ENCODE measurements around the gene PRR13. TPM values are rescaled to one million over a fixed set of nuclear protein-coding genes. Genes with fewer than 3 reads are reported as not detected.

Gene PRR13
- polyA plus RNA-seq, 1 donor from 2014 or later = 6.4 TPM

DNA sequence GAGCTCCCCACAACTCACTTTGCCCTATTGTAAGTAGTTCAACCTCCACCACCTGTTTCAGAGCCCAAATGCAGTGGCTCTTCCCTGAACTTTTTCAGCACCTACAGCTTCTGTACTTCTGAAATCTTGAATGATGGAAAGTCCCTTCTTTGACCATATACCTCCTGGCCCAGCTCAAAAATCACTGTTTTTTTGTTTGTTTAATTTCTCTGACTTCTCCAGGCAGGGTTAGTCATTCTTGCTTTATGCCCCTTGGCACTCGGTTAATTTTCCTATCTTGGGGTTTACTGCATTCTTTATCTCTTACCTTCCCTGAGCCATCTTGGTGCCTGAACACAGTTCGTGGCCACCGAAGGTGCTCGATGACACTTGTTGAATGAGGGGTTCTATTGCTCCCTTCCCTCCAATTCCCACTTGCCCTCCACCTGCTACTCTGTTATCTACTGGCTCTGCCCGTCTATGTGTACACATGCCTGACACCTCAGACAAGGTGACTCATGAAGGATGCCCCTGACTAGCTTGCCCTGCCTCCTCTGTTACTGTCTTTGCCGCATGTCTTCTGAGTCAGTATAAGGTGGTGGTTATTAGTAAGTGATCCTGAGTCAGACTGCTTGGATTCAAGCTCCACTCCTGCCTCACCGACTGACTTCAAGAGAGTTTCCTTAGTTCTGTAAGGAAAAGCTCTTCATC, 13.5 kb upstream of the PRR13 start:
- TF ChIP-seq, protein P1, sequence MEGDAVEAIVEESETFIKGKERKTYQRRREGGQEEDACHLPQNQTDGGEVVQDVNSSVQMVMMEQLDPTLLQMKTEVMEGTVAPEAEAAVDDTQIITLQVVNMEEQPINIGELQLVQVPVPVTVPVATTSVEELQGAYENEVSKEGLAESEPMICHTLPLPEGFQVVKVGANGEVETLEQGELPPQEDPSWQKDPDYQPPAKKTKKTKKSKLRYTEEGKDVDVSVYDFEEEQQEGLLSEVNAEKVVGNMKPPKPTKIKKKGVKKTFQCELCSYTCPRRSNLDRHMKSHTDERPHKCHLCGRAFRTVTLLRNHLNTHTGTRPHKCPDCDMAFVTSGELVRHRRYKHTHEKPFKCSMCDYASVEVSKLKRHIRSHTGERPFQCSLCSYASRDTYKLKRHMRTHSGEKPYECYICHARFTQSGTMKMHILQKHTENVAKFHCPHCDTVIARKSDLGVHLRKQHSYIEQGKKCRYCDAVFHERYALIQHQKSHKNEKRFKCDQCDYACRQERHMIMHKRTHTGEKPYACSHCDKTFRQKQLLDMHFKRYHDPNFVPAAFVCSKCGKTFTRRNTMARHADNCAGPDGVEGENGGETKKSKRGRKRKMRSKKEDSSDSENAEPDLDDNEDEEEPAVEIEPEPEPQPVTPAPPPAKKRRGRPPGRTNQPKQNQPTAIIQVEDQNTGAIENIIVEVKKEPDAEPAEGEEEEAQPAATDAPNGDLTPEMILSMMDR (IDR thresholded peaks at IDR 0.05; ENCODE audit: poor library complexity, severe bottlenecking) = no peak
- TF ChIP-seq SMC3 (conservative IDR thresholded peaks at IDR 0.05; ENCODE audit: poor library complexity) = no peak
- no peak for TF ChIP-seq MXI1 (conservative IDR thresholded peaks at IDR 0.05; ENCODE audit: poor library complexity, severe bottlenecking)
- TF ChIP-seq, protein P2, sequence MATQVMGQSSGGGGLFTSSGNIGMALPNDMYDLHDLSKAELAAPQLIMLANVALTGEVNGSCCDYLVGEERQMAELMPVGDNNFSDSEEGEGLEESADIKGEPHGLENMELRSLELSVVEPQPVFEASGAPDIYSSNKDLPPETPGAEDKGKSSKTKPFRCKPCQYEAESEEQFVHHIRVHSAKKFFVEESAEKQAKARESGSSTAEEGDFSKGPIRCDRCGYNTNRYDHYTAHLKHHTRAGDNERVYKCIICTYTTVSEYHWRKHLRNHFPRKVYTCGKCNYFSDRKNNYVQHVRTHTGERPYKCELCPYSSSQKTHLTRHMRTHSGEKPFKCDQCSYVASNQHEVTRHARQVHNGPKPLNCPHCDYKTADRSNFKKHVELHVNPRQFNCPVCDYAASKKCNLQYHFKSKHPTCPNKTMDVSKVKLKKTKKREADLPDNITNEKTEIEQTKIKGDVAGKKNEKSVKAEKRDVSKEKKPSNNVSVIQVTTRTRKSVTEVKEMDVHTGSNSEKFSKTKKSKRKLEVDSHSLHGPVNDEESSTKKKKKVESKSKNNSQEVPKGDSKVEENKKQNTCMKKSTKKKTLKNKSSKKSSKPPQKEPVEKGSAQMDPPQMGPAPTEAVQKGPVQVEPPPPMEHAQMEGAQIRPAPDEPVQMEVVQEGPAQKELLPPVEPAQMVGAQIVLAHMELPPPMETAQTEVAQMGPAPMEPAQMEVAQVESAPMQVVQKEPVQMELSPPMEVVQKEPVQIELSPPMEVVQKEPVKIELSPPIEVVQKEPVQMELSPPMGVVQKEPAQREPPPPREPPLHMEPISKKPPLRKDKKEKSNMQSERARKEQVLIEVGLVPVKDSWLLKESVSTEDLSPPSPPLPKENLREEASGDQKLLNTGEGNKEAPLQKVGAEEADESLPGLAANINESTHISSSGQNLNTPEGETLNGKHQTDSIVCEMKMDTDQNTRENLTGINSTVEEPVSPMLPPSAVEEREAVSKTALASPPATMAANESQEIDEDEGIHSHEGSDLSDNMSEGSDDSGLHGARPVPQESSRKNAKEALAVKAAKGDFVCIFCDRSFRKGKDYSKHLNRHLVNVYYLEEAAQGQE (IDR thresholded peaks at IDR 0.05; ENCODE audit: borderline replicate concordance) = no peak
- TF ChIP-seq TAF1 (IDR thresholded peaks at IDR 0.05; ENCODE audit: low read depth) = no peak
- no peak for TF ChIP-seq EP300 (conservative IDR thresholded peaks at IDR 0.05; ENCODE audit: poor library complexity, severe bottlenecking)
- TF ChIP-seq RAD21 (conservative IDR thresholded peaks at IDR 0.05) = no peak
- TF ChIP-seq EZH2 (IDR thresholded peaks at IDR 0.05; ENCODE audit: borderline replicate concordance, insufficient read depth, low read length, poor library complexity, severe bottlenecking) = no peak
- no peak for TF ChIP-seq POLR2AphosphoS5 (IDR thresholded peaks at IDR 0.05)
- H2AFZ ChIP-seq (ENCODE audit: low read depth, low read length) = no peak overlapping the region
- no peaks in the 10 kb centered on the region for H3K9me3 ChIP-seq (ENCODE audit: low read length)
- no peaks in the 10 kb centered on the region for H4K20me1 ChIP-seq (ENCODE audit: insufficient read depth)
- no peaks in the 10 kb centered on the region for H3K79me2 ChIP-seq (replicated peaks; ENCODE audit: insufficient read depth, low read length)
- no peak overlapping the region for H3K27ac ChIP-seq (ENCODE audit: low read length)
- no peak overlapping the region for H3K4me3 ChIP-seq (ENCODE audit: low read length)
- no peaks in the 10 kb centered on the region for H3K27me3 ChIP-seq (ENCODE audit: insufficient read depth, low read depth, low read length)
- H3K9ac ChIP-seq (ENCODE audit: low read length) = no peak overlapping the region
- H3K36me3 ChIP-seq (ENCODE audit: insufficient read depth, low read length) = no peaks in the 10 kb centered on the region
- H3F3A ChIP-seq (ENCODE audit: insufficient read depth, low read length, poor library complexity, severe bottlenecking) = no peaks in the 10 kb centered on the region
- no peaks in the 10 kb centered on the region for H3K9me2 ChIP-seq (ENCODE audit: insufficient read depth, low read length)
- no peak overlapping the region for H3K4me2 ChIP-seq (ENCODE audit: low read length)

DNA sequence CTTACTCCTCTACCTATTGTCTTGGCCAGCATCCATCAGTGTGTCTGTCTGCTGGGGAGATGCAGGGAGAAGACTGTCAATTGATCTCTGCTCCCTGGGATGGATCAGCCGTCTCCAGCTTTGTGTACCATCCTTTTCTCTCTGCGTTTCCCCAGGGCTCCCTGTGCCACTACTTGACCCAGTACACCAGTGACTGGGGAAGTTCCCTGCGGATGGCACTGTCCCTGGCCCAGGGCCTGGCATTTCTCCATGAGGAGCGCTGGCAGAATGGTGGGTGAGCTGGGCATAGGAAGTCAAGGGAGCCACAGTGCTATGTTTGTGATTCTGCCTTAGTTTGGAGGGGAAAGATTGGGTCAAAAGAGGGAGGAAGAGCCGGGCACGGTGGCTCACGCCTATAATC, 12.8 kb upstream of the PRR13 start:
- H3K27ac ChIP-seq (ENCODE audit: low read length) = no peak overlapping the region
- TF ChIP-seq EZH2 (IDR thresholded peaks at IDR 0.05; ENCODE audit: borderline replicate concordance, insufficient read depth, low read length, poor library complexity, severe bottlenecking) (no peak), MXI1 (conservative IDR thresholded peaks at IDR 0.05; ENCODE audit: poor library complexity, severe bottlenecking) (no peak), POLR2AphosphoS5 (IDR thresholded peaks at IDR 0.05) (no peak), TAF1 (IDR thresholded peaks at IDR 0.05; ENCODE audit: low read depth) (no peak), RAD21 (conservative IDR thresholded peaks at IDR 0.05) (no peak), EP300 (conservative IDR thresholded peaks at IDR 0.05; ENCODE audit: poor library complexity, severe bottlenecking) (no peak), SMC3 (conservative IDR thresholded peaks at IDR 0.05; ENCODE audit: poor library complexity) (no peak)
- TF ChIP-seq, protein P1 (IDR thresholded peaks at IDR 0.05; ENCODE audit: poor library complexity, severe bottlenecking) = no peak
- TF ChIP-seq, protein P2 (IDR thresholded peaks at IDR 0.05; ENCODE audit: borderline replicate concordance) = no peak
- no peaks in the 10 kb centered on the region for H3K9me2 ChIP-seq (ENCODE audit: insufficient read depth, low read length)
- H3K27me3 ChIP-seq (ENCODE audit: insufficient read depth, low read depth, low read length) = no peaks in the 10 kb centered on the region
- no peak overlapping the region for H3K9ac ChIP-seq (ENCODE audit: low read length)
- no peaks in the 10 kb centered on the region for H4K20me1 ChIP-seq (ENCODE audit: insufficient read depth)
- no peaks in the 10 kb centered on the region for H3K36me3 ChIP-seq (ENCODE audit: insufficient read depth, low read length)
- no peak overlapping the region for H3K4me3 ChIP-seq (ENCODE audit: low read length)
- no peak overlapping the region for H2AFZ ChIP-seq (ENCODE audit: low read depth, low read length)
- H3K9me3 ChIP-seq (ENCODE audit: low read length) = no peaks in the 10 kb centered on the region
- H3F3A ChIP-seq (ENCODE audit: insufficient read depth, low read length, poor library complexity, severe bottlenecking) = no peaks in the 10 kb centered on the region
- H3K4me2 ChIP-seq (ENCODE audit: low read length) = no peak overlapping the region
- no peaks in the 10 kb centered on the region for H3K79me2 ChIP-seq (replicated peaks; ENCODE audit: insufficient read depth, low read length)

All from neural cell (in vitro differentiated cells).